CD4-positive, CD25-positive, alpha-beta regulatory T cell (primary cell): ENCODE data around the gene ZNF337. TPM values are rescaled to one million over a fixed set of nuclear protein-coding genes. Genes with fewer than 3 reads are reported as not detected.
"Not testable (repeated sequence)": the region's sequence is repeated elsewhere in the genome, so short reads cannot be mapped to it uniquely, and the experiment has no call there.

Experiments
- ATAC-seq, 2 donors: fragments of 150-1000 bp; cut with Tn5 transposase; one replicate each; pipeline ENCODE4 v1.10.0; 2021; ENCODE audit warnings: low read depth in 2 of 2, moderate number of reproducible peaks in 2 of 2, moderate library complexity in 1 of 2
- DNase-seq, 3 donors: peaks; one replicate each; pipeline versions ENCODE4 v3.0.0 to v3.0.0-alpha.2; 2012 to 2022; ENCODE audit warnings: mixed read lengths in 1 of 3
- H3K27ac ChIP-seq: one replicate; pipeline ENCODE4 v1.7.0; 2013; ENCODE audit warnings: mild to moderate bottlenecking, low read length; ENCODE audit not compliant: insufficient read depth, poor library complexity, severe bottlenecking
- H3K27me3 ChIP-seq: one replicate; pipeline ENCODE4 v1.7.0; 2013; ENCODE audit warnings: low read length; ENCODE audit not compliant: control insufficient read depth, insufficient read depth
- H3K36me3 ChIP-seq: one replicate; pipeline ENCODE4 v1.7.0; 2013; ENCODE audit warnings: mild to moderate bottlenecking, low read length, moderate library complexity; ENCODE audit not compliant: control insufficient read depth, insufficient read depth
- H3K4me1 ChIP-seq: 2 replicates; pipeline ENCODE4 v1.7.0; 2013; ENCODE audit warnings: mild to moderate bottlenecking, low read length; ENCODE audit not compliant: insufficient read depth, control insufficient read depth, poor library complexity, severe bottlenecking
- H3K4me3 ChIP-seq: one replicate; pipeline ENCODE4 v1.7.0; 2013; ENCODE audit warnings: low read depth, mild to moderate bottlenecking, low read length, moderate library complexity
- H3K9me3 ChIP-seq, 2 experiments: 1 replicate in 1 of 2; 2 replicates in 1 of 2; pipeline ENCODE4 v1.7.0; 2013; ENCODE audit warnings: low read length in 2 of 2, mild to moderate bottlenecking in 1 of 2, moderate library complexity in 1 of 2; ENCODE audit not compliant: control insufficient read depth in 2 of 2
- H3K27ac Mint-ChIP-seq, 3 donors: one replicate each; pipeline ENCODE4 v1.8.0; 2020 to 2022; ENCODE audit warnings: mild to moderate bottlenecking in 3 of 3, mixed read lengths in 3 of 3, moderate library complexity in 2 of 3
- H3K27me3 Mint-ChIP-seq: one replicate; pipeline ENCODE4 v1.8.0; 2022; ENCODE audit warnings: mild to moderate bottlenecking, mixed read lengths
- H3K36me3 Mint-ChIP-seq: one replicate; pipeline ENCODE4 v1.8.0; 2020; ENCODE audit warnings: mixed read lengths
- H3K4me1 Mint-ChIP-seq, 4 donors: one replicate each; pipeline ENCODE4 v1.8.0; 2020 to 2022; ENCODE audit warnings: mixed read lengths in 4 of 4, mild to moderate bottlenecking in 1 of 4
- H3K4me3 Mint-ChIP-seq, 4 donors: one replicate each; pipeline ENCODE4 v1.8.0; 2020 to 2022; ENCODE audit warnings: mild to moderate bottlenecking in 4 of 4, mixed read lengths in 4 of 4, moderate library complexity in 3 of 4
- H3K9me3 Mint-ChIP-seq, 7 donors: one replicate each; pipeline ENCODE4 v1.8.0; 2020 to 2022; ENCODE audit warnings: mixed read lengths in 7 of 7, mild to moderate bottlenecking in 3 of 7, moderate library complexity in 2 of 7
- polyA plus RNA-seq, 4 donors: library from polyadenylated mRNA; unstranded; fragments of 300-500 nt; fragmentation: Illumina TruSeq; gene quantifications; one replicate each; pipeline ENCODE4 v1.2.3, GENCODE V29; 2021
- total RNA-seq: library from RNA; stranded (reverse); gene quantifications from one replicate; pipeline ENCODE4 v1.2.3, GENCODE V29; 2022

ZNF337 gene
- total and polyA plus RNA-seq, 5 donors from 2014 or later, result 7.1 to 18.1 (median 11.6) TPM

DNA sequence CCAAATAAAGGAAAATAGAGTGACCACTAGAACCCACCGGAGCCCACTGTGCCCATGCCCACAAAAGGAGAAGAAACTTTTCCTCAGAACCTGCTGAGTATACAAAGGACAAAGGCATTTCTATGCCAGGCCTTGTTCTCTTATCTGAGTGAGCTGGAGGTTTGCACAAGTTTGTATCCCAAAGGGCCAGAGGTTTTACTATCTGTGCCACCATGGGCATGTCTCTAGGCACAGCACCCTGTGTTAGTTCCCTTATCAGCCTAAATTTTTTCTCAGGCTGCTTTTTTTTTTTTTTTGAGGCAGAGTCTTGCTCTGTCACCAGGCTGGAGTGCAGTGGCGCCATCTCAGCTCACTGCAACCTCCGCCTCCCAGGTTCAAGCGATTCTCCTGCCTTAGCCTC, 43.8 kb downstream of the ZNF337 start:
- not testable (repeated sequence) for H3K27ac Mint-ChIP-seq, H3K27me3 ChIP-seq, H3K4me1 Mint-ChIP-seq, H3K9me3 Mint-ChIP-seq, H3K4me1 ChIP-seq, H3K9me3 ChIP-seq, H3K4me3 Mint-ChIP-seq, H3K27me3 Mint-ChIP-seq, H3K36me3 ChIP-seq, H3K4me3 ChIP-seq, ATAC-seq, H3K27ac ChIP-seq, DNase-seq
- peaks cover 16% of the 10 kb centered on the region for H3K36me3 Mint-ChIP-seq

DNA sequence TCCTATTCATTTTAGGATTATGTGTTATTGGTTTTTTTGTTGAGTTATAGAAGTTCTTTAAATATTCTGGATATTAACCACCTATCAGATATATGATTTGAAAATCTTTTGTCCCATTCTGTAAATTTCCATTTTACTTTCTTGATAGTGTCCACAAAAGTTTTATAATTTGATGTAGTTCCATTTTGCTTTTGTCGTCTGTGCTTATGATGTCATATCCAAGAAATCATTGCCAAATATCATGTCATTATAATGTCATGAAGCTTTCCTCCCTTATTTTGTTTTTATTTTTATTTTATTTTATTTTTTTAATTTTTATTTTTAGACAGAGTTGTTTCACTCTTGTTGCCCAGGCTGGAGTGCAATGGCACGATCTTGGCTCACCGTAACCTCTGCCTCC, 51.8 kb downstream of the ZNF337 start:
- Mint-ChIP-seq H3K36me3 (peaks cover 14% of the 10 kb centered on the region), H3K4me1 (peaks cover 4 to 12% (median 11%) of the 10 kb centered on the region in 4 donors), H3K27ac (no peak overlapping the region), H3K27me3 (no peaks in the 10 kb centered on the region), H3K9me3 (peaks cover 0 to 2% (median 0%) of the 10 kb centered on the region in 7 donors), H3K4me3 (no peak overlapping the region)
- no peaks in the 10 kb centered on the region for H3K9me3 ChIP-seq
- no peaks in the 10 kb centered on the region for H3K36me3 ChIP-seq
- H3K27ac ChIP-seq, result no peak overlapping the region
- no peak overlapping the region for H3K4me3 ChIP-seq
- DNase-seq (no peak), ATAC-seq (no peak)
- H3K27me3 ChIP-seq, result no peaks in the 10 kb centered on the region
- H3K4me1 ChIP-seq, result no peaks in the 10 kb centered on the region

DNA sequence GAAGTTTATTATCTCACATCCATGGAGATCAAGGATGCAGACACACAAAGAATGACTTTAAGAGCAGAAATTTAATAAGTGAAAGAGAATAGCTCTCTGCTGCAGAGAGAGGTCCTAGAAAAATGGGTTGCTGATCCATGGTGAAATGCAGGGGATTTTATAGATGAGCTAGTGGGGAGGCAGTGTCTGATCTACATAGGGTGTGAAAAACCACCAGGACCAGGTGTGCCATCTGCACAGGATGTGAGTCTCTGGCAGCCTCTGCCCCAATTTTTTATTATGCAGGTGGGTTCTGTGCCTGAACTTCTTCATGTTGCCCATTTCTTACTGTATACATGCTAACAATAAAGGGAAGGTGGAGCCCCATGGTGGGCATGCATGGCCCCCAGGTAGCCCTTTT, 52.9 kb downstream of the ZNF337 start:
- ATAC-seq, result peak in 1 of 2 donors; percentile 42
- Mint-ChIP-seq H3K9me3 (peaks cover 0 to 2% (median 1%) of the 10 kb centered on the region in 7 donors), H3K27ac (peak overlapping the region in 2 of 3 donors; percentile 38 to 54), H3K27me3 (no peaks in the 10 kb centered on the region), H3K4me3 (no peak overlapping the region), H3K36me3 (peaks cover 10% of the 10 kb centered on the region), H3K4me1 (peaks cover 4 to 12% (median 11%) of the 10 kb centered on the region in 4 donors)
- Histone ChIP-seq H3K27me3 (no peaks in the 10 kb centered on the region), H3K36me3 (no peaks in the 10 kb centered on the region), H3K4me1 (no peaks in the 10 kb centered on the region), H3K4me3 (no peak overlapping the region), H3K27ac (no peak overlapping the region), H3K9me3 (no peaks in the 10 kb centered on the region)
- DNase-seq, result peak in 1 of 3 donors; percentile 32

DNA sequence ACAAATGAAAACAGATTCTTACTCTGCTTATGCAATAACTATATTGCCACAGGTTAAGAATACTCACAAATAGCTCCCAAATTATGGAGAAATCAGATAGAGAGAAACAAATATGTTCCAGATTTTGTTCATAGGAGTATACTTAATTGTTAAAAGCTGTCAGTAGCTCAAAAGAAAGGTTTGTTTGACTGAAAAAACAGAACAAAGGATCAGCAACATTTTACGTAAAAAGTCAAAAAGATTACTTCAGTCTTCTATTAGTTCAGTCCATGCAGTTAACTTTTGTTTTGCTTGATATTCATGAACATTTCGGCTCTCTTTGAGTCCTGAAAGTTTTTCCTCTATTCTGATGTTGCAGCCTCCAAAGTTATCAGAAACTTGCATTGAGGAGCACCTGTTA, 59.4 kb downstream of the ZNF337 start:
- Mint-ChIP-seq H3K27me3 (no peaks in the 10 kb centered on the region), H3K4me1 (peaks cover 0 to 4% (median 0%) of the 10 kb centered on the region in 4 donors), H3K9me3 (peaks cover 0 to 11% (median 3%) of the 10 kb centered on the region in 7 donors), H3K4me3 (no peak overlapping the region), H3K36me3 (peaks cover 18% of the 10 kb centered on the region), H3K27ac (no peak overlapping the region)
- Histone ChIP-seq H3K4me1 (no peaks in the 10 kb centered on the region), H3K36me3 (peaks cover 4% of the 10 kb centered on the region), H3K4me3 (no peak overlapping the region), H3K9me3 (peaks cover 5 to 15% of the 10 kb centered on the region in 2 experiments), H3K27ac (no peak overlapping the region), H3K27me3 (no peaks in the 10 kb centered on the region)
- no peak for ATAC-seq
- no peak for DNase-seq

DNA sequence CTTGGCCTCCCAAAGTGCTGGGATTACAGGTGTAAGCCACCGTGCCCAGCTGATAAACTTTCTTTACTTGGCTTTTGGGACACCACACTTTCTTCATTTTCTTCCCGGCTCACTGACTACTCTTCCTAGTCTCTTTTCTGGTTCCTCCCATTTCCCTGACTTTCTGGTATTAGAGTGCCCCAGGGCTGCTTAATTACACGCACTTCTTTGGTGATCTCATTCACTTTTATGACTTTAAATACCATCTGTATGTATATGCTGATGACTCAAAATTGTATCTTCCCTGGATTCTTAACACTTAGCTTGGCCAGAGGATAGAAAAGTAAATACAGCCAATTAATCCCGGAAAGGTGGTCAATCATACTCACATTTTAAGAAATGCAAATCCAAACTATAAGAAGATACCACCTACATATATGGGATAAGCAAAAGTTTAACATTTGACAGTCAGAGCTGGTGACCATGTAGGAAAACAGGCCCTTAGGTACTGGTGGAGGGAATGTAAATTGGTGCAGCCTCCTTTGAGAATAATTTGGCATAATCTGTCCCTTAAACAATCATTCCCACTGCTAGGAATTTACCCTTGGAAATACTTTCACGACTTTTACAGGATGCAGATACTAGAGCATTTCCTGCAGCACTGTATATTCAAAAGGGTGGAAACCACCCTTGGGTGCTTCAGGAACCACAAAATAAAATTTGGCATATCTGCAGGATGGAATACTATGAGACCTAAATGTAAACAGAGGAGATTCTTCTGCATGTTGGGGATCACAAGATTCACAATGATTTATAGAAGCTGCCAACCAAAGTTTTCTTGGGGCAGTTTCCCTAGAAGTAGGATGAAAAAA, 63.5 kb downstream of the ZNF337 start:
- Mint-ChIP-seq H3K4me3 (no peak overlapping the region), H3K9me3 (peaks cover 0 to 13% (median 4%) of the 10 kb centered on the region in 7 donors), H3K27ac (no peak overlapping the region), H3K4me1 (peaks cover 0 to 4% (median 2%) of the 10 kb centered on the region in 4 donors), H3K27me3 (no peaks in the 10 kb centered on the region), H3K36me3 (peaks cover 21% of the 10 kb centered on the region)
- ATAC-seq (no peak), DNase-seq (no peak)
- Histone ChIP-seq H3K9me3 (peaks cover 5 to 15% of the 10 kb centered on the region in 2 experiments), H3K4me3 (no peak overlapping the region), H3K4me1 (no peaks in the 10 kb centered on the region), H3K27me3 (no peaks in the 10 kb centered on the region), H3K36me3 (peaks cover 4% of the 10 kb centered on the region), H3K27ac (no peak overlapping the region)

DNA sequence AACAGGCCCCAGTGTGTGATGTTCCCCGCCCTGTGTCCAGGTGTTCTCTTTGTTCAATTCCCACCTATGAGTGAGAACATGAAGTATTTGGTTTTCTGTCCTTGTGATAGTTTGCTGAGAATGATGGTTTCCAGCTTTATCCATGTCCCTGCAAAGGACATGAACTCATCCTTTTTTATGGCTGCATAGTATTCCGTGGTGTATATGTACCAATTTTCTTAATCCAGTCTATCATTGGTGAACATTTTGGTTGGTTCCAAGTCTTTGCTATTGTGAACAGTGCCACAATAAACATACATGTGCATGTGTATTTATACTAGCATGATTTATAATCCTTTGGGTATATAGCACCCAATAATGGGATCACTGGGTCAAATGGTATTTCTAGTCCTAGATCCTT, 66.0 kb downstream of the ZNF337 start:
- H3K4me1 ChIP-seq, H3K27ac Mint-ChIP-seq, H3K4me3 Mint-ChIP-seq, H3K4me3 ChIP-seq, H3K36me3 ChIP-seq, DNase-seq, ATAC-seq, H3K9me3 Mint-ChIP-seq, H3K27me3 Mint-ChIP-seq, H3K27me3 ChIP-seq, H3K9me3 ChIP-seq, H3K27ac ChIP-seq: not testable (repeated sequence)
- Mint-ChIP-seq H3K4me1 (peaks cover 0 to 10% (median 2%) of the 10 kb centered on the region in 4 donors), H3K36me3 (peaks cover 15% of the 10 kb centered on the region)

DNA sequence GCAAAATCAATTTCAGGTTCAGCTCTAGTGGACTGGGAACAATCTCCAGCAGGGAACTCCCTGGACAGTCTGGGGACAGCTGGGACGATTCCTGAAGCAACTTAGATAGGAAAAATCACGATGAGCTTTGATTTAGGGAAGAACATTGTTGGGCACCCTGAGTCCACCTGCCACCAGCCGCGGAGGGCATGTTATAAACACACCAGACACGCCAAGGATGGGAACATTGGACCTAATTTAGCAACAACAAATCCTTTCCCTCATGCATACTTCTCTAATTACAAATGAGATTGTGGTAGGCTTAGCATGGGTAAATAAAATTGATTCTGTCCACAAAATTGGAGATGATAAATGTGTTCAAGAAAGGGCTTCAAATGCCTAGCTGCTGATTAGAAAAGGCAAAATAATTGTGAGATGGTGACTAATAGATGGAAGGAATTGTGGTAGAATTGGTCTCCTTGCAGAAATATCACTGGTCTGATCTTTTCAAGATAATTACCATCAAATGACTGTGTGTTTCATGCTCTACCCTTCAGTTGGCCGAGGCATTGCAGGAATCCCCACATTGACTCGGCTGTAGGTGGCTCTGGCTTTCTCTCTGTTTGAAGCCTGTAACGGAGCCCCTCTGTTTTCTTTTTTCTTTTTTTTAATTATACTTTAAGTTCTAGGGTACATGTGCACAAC, 66.7 kb downstream of the ZNF337 start:
- peaks cover 0 to 4% (median 3%) of the 10 kb centered on the region in 7 donors for H3K9me3 Mint-ChIP-seq
- no peak overlapping the region for H3K4me3 Mint-ChIP-seq
- H3K27me3 Mint-ChIP-seq, result no peaks in the 10 kb centered on the region
- H3K4me1 Mint-ChIP-seq, result peaks cover 0 to 10% (median 2%) of the 10 kb centered on the region in 4 donors
- ATAC-seq (no peak), DNase-seq (no peak)
- no peak overlapping the region for H3K27ac Mint-ChIP-seq
- H3K4me1 ChIP-seq, result no peaks in the 10 kb centered on the region
- peaks cover 9% of the 10 kb centered on the region for H3K36me3 Mint-ChIP-seq
- H3K9me3 ChIP-seq, result no peaks in the 10 kb centered on the region
- no peaks in the 10 kb centered on the region for H3K27me3 ChIP-seq
- H3K36me3 ChIP-seq, result no peaks in the 10 kb centered on the region
- H3K4me3 ChIP-seq, result no peak overlapping the region
- H3K27ac ChIP-seq, result no peak overlapping the region
